Smooth muscle cell (in vitro differentiated cells): Measurements from ENCODE around the gene TAS2R41. TPM values are rescaled to one million over a fixed set of nuclear protein-coding genes. Genes with fewer than 3 reads are reported as not detected.
A peak's percentile ranks its signal among the peaks of the same experiment; 100 is the strongest.

Source experiments
- DNase-seq: peaks from one replicate; lab custom pipeline; 2025; ENCODE audit not compliant: unreplicated experiment; lab: John Stamatoyannopoulos, UW
- H2AFZ ChIP-seq: fragments of 200-600 bp; sonication (generic); 2 replicates; pipeline ENCODE4 v1.6.0; 2016; ENCODE audit warnings: antibody characterized with exemption, low read depth, mild to moderate bottlenecking
- H3F3A ChIP-seq: fragments of 200-600 bp; sonication (generic); 2 replicates; pipeline ENCODE4 v1.6.0; 2017; ENCODE audit warnings: antibody characterized with exemption, low read depth
- H3K27ac ChIP-seq: fragments of 200-600 bp; sonication (generic); 2 replicates; pipeline ENCODE4 v1.5.1; 2016; ENCODE audit warnings: low read depth, mild to moderate bottlenecking
- H3K27me3 ChIP-seq: fragments of 200-600 bp; sonication (generic); 2 replicates; pipeline ENCODE4 v1.6.1; 2016; ENCODE audit warnings: low read depth, mild to moderate bottlenecking
- H3K36me3 ChIP-seq: fragments of 200-600 bp; sonication (generic); 2 replicates; pipeline ENCODE4 v1.5.1; 2016; ENCODE audit warnings: low read depth
- H3K4me1 ChIP-seq: fragments of 200-600 bp; sonication (generic); 2 replicates; pipeline ENCODE4 v1.5.1; 2016; ENCODE audit warnings: low read depth
- H3K4me2 ChIP-seq: fragments of 200-600 bp; sonication (generic); 2 replicates; pipeline ENCODE4 v1.6.0; 2016; ENCODE audit warnings: mild to moderate bottlenecking
- H3K4me3 ChIP-seq: fragments of 200-600 bp; sonication (generic); 2 replicates; pipeline ENCODE4 v1.5.1; 2016; ENCODE audit warnings: mild to moderate bottlenecking
- H3K79me2 ChIP-seq: fragments of 200-600 bp; sonication (generic); 2 replicates; pipeline ENCODE4 v1.6.0; 2016; ENCODE audit warnings: low read depth, mild to moderate bottlenecking
- H3K9ac ChIP-seq: fragments of 200-600 bp; sonication (generic); 2 replicates; pipeline ENCODE4 v1.6.0; 2016; ENCODE audit warnings: low read depth
- H3K9me3 ChIP-seq: fragments of 200-600 bp; sonication (generic); replicated peaks from 2 replicates; pipeline ENCODE4 v1.5.1; 2016; ENCODE audit warnings: low read depth
- H4K20me1 ChIP-seq: fragments of 200-600 bp; sonication (generic); 2 replicates; pipeline ENCODE4 v1.6.0; 2016; ENCODE audit warnings: low read depth
- WGBS: methylation state at CpG from one replicate; pipeline ENCODE4 v1.1.7; 2016; ENCODE audit warnings: low lambda C conversion rate; 5-methylcytosine and 5-hydroxymethylcytosine counted together
- polyA plus RNA-seq: library from polyadenylated mRNA; unstranded; fragments of >200 nt; fragmentation: Nextera tagmentation; extraction: Ambion mirVana; gene quantifications from 2 replicates; pipeline ENCODE4 v1.2.1, GENCODE V29; 2016
- total RNA-seq: library from RNA; depleted of rRNA; stranded (reverse); fragments of >200 nt; gene quantifications from 2 replicates; pipeline ENCODE4 v1.2.3, GENCODE V29; 2014
- TF ChIP-seq, protein P1 (sequence below): fragments of 200-600 bp; sonication (generic); IDR thresholded peaks from 2 replicates; pipeline ENCODE4 v1.5.1; 2017; ENCODE audit warnings: borderline replicate concordance, mild to moderate bottlenecking, antibody characterized with exemption; ENCODE audit not compliant: insufficient read depth, poor library complexity, severe bottlenecking

Gene TAS2R41
- total and polyA plus RNA-seq, 2 experiments from 2014 or later = not detected

- no peak overlapping the region for H3K27ac ChIP-seq
- H3K36me3 ChIP-seq = no peaks in the 10 kb centered on the region
- H3F3A ChIP-seq = no peaks in the 10 kb centered on the region
- H3K27me3 ChIP-seq = no peaks in the 10 kb centered on the region
- H3K4me3 ChIP-seq = no peak overlapping the region
- no peaks in the 10 kb centered on the region for H3K79me2 ChIP-seq
- no peak overlapping the region for H2AFZ ChIP-seq
- no peaks in the 10 kb centered on the region for H3K9me3 ChIP-seq
- DNase-seq = no peak
- H4K20me1 ChIP-seq = no peaks in the 10 kb centered on the region
- no peaks in the 10 kb centered on the region for H3K4me1 ChIP-seq
- 95% methylated on average over 2 of the region's 2 CpGs for WGBS
- no peak overlapping the region for H3K4me2 ChIP-seq
- no peak overlapping the region for H3K9ac ChIP-seq
- TF ChIP-seq, protein P1, sequence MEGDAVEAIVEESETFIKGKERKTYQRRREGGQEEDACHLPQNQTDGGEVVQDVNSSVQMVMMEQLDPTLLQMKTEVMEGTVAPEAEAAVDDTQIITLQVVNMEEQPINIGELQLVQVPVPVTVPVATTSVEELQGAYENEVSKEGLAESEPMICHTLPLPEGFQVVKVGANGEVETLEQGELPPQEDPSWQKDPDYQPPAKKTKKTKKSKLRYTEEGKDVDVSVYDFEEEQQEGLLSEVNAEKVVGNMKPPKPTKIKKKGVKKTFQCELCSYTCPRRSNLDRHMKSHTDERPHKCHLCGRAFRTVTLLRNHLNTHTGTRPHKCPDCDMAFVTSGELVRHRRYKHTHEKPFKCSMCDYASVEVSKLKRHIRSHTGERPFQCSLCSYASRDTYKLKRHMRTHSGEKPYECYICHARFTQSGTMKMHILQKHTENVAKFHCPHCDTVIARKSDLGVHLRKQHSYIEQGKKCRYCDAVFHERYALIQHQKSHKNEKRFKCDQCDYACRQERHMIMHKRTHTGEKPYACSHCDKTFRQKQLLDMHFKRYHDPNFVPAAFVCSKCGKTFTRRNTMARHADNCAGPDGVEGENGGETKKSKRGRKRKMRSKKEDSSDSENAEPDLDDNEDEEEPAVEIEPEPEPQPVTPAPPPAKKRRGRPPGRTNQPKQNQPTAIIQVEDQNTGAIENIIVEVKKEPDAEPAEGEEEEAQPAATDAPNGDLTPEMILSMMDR = no peak
Measured at GRCh38 chr7:143455491-143455890, 22.2 kb upstream of the TAS2R41 start.

GRCh38 chr7:143455942-143456341 lies 21.7 kb upstream of the TAS2R41 start:
- Histone ChIP-seq H3K9me3 (no peaks in the 10 kb centered on the region), H3F3A (no peaks in the 10 kb centered on the region), H3K4me1 (no peaks in the 10 kb centered on the region), H3K27me3 (no peaks in the 10 kb centered on the region), H3K79me2 (no peaks in the 10 kb centered on the region), H4K20me1 (no peaks in the 10 kb centered on the region), H3K4me3 (no peak overlapping the region), H2AFZ (no peak overlapping the region), H3K9ac (no peak overlapping the region), H3K36me3 (no peaks in the 10 kb centered on the region), H3K4me2 (no peak overlapping the region), H3K27ac (no peak overlapping the region)
- TF ChIP-seq, protein P1 = no peak
- DNase-seq = no peak
- 91% methylated on average over 4 of the region's 4 CpGs for WGBS

DNA sequence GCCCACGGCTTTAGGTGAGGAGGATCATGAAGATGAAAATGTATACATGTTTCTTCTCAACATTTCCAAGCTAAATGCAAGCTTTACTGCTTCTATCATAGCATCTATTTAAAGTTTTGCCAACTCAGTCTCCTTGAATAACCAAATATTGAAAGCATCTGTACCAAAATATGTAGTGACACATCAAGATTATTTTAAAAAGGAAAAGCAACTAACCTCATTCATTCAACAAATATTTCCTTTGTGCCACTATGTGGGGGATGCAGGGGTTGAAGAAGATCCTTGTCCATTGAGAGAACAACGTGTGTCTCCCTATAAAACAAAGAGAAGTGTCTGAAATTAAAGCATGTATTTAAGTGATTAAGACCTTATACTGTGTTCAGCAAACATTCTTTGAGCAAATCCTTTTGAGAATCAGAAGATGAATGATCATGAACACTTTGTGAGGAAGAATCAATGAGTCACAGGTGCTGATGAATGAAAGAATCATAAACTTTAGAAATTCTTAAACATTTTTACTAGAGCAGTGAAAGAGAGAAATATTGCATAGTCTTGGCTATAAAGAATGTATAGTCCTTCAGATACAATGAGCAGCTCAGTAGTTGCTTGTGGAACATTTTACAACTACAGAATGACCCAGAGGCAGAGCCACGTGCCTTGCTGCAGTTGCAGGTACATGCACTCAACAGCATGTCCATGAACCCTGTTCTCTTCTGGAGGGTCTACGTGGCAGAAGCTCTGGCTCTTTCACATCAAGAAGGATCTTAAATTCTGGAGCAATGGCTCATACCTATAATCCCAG lies 20.5 kb upstream of the TAS2R41 start:
- Histone ChIP-seq H3K9ac (no peak overlapping the region), H3K4me1 (no peaks in the 10 kb centered on the region)

More for the DNA sequence above, 20.5 kb upstream of the TAS2R41 start:
- no peak for DNase-seq
- Histone ChIP-seq H3K9me3 (no peaks in the 10 kb centered on the region), H3K4me3 (no peak overlapping the region), H2AFZ (no peak overlapping the region), H3K36me3 (no peaks in the 10 kb centered on the region), H4K20me1 (no peaks in the 10 kb centered on the region), H3K27me3 (no peaks in the 10 kb centered on the region), H3K27ac (peak overlapping the region; percentile 39), H3K79me2 (no peaks in the 10 kb centered on the region), H3K4me2 (no peak overlapping the region), H3F3A (no peaks in the 10 kb centered on the region)
- WGBS = 80% methylated on average over 4 of the region's 4 CpGs
- TF ChIP-seq, protein P1 = no peak
